Activated T-cell treated with anti-CD3 and anti-CD28 coated beads, Interleukin-2, amount 50 U/mL, for 4 hours (primary cell): ENCODE results near the gene NCAPH2. TPM values are rescaled to one million over a fixed set of nuclear protein-coding genes. Genes with fewer than 3 reads are reported as not detected.
"Not testable (repeated sequence)": the region's sequence is repeated elsewhere in the genome, so short reads cannot be mapped to it uniquely, and the experiment has no call there.

ENCODE experiments used
- ATAC-seq, 2 donors: fragments of 200-7000 bp; cut with Tn5 transposase; one replicate each; pipeline ENCODE4 v1.10.0; 2021
- DNase-seq: peaks from one replicate; pipeline ENCODE4 v3.0.0-alpha.2; 2020
- H3K27me3 Mint-ChIP-seq: one replicate; pipeline ENCODE4 v1.8.0; 2021; ENCODE audit warnings: low read depth, mixed read lengths
- H3K36me3 Mint-ChIP-seq: one replicate; pipeline ENCODE4 v1.8.0; 2022; ENCODE audit warnings: mixed read lengths; ENCODE audit not compliant: insufficient read depth
- H3K4me1 Mint-ChIP-seq: one replicate; pipeline ENCODE4 v1.8.0; 2021; ENCODE audit warnings: low read depth, mixed read lengths
- H3K4me3 Mint-ChIP-seq: one replicate; pipeline ENCODE4 v1.8.0; 2021; ENCODE audit warnings: mild to moderate bottlenecking, moderate library complexity, mixed read lengths
- H3K9me3 Mint-ChIP-seq: one replicate; pipeline ENCODE4 v1.8.0; 2021; ENCODE audit warnings: mixed read lengths
- total RNA-seq, 3 donors: library from RNA; stranded (reverse); gene quantifications; one replicate each; pipeline ENCODE4 v1.2.1, GENCODE V29; 2021

Gene NCAPH2
- total RNA-seq, 3 donors from 2014 or later = 152 to 175 (median 156) TPM

DNA sequence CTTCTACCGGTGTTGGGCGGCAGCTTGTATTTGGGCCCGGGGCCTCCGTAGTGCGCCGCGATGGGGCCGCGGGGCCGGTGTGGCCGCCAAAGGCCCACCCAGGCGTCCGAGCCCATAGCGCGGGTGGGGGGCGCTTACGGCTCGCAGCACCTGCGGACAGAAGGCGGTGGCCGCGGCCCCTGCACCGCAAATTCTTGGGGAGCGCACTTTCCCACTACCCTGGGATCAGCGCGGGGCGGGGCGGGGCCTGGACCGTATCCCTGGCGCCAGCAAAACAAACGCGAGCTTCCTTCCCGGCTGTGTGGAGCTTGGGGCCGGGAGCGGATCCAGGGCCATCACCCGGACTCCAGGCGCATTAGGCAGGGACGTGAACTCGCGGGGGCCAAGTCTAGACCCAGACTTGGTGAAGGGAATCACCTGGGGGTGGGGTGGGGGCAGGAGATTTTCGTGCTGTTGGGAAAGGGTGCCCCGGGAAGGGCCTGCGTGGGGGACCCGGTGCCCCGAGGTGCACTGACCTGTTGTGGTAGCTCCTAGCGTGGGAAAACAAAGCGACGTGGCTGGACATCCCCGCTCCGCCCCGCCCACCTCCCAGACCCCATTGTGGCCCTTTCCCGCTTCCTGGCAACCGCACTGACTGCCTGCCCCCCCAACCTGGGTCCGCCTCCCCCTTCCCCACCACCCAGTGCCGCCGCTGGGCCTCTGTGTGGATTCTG, 24.1 kb downstream of the NCAPH2 start:
- H3K36me3 Mint-ChIP-seq = no peaks in the 10 kb centered on the region
- H3K4me3 Mint-ChIP-seq = peak overlapping the region; percentile 90
- ATAC-seq = no peak
- no peaks in the 10 kb centered on the region for H3K27me3 Mint-ChIP-seq
- no peaks in the 10 kb centered on the region for H3K9me3 Mint-ChIP-seq
- DNase-seq = no peak
- H3K4me1 Mint-ChIP-seq = peaks cover 43% of the 10 kb centered on the region

DNA sequence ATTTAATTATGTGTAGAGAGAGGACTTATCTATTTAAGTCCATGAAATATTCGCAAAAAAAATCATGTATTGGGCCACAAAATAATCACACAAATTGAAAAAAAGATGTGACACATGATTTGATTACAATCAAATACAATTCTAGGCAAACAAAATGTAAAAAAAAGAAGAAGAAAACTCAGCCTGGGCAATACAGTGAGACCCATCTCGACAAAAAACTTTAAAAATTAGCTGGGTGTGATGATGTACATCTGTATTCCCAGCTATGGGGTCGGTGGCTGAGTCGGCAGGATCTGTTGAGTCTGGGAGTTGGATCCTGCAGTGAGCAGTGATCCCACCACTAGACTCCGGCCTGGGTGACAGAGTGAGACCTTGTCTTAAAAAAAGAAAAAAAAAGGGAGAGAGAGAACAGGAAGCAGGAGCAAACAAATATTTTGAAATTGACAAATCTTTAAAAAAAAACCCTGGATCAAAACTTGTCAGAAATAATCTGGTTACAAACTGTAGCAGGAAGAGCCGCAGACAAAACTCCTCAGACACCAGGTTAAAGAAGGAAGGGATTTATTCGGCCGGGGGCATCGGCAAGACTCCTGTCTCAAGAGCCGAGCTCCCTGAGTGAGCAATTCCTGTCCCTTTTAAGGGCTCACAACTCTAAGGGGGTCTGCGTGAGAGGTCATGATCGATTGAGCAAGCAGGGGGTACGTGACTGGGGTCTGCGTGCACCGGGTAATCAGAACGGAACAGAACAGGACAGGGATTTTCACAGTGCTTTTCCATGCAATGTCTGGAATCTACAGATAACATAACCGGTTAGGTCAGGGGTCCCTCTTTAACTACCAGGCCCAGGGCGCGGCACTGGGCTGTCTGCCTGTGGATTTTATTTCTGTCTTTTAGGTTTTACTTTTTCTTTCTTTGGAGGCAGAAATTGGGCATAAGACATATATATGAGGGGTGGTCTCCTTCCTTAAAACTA, 25.1 kb downstream of the NCAPH2 start:
- ATAC-seq = no peak
- Mint-ChIP-seq H3K36me3 (no peaks in the 10 kb centered on the region), H3K27me3 (no peaks in the 10 kb centered on the region), H3K4me3 (peak overlapping the region; percentile 90), H3K9me3 (no peaks in the 10 kb centered on the region), H3K4me1 (peaks cover 40% of the 10 kb centered on the region)
- DNase-seq = no peak

DNA sequence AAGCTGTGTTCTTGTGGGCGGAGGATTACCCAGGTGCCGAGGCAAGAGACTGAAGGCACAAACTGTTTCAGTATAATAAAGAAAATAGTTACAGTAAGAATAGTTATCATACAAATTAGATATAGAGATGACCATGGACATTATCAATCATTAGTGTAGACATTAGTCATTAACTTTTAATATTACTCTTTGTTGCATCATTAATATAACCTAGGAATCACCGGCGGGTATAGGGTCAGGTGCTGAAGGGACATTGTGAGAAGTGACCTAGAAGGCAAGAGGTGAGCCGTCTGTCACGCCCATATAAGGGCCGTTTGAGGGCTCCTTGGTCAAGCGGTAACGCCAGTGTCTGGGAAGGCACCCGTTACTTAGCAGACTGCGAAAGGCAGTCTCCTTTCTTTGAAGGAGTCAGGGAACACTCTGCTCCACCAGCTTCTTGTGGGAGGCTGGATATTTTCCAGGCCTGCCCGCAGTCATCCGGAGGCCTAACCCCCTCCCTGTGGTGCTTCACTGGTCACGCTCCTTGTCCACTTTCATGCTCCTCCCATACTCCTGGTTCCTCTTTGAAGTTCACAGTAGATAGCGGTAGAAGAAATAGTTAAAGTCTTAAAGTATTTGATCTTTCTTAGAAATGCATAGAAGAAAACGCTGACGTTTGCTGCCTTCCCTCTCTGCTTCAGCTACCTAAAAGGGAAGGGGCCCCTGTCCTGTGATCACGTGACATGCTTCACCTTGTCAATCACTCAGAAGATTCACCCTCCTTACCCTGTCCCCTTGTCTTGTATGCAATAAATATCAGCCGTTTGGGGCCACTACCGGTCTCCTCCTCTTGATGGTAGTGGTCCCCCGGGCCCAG, 26.1 kb downstream of the NCAPH2 start:
- not testable (repeated sequence) for H3K9me3 Mint-ChIP-seq, ATAC-seq, DNase-seq, H3K36me3 Mint-ChIP-seq, H3K4me3 Mint-ChIP-seq, H3K27me3 Mint-ChIP-seq
- peaks cover 37% of the 10 kb centered on the region for H3K4me1 Mint-ChIP-seq

DNA sequence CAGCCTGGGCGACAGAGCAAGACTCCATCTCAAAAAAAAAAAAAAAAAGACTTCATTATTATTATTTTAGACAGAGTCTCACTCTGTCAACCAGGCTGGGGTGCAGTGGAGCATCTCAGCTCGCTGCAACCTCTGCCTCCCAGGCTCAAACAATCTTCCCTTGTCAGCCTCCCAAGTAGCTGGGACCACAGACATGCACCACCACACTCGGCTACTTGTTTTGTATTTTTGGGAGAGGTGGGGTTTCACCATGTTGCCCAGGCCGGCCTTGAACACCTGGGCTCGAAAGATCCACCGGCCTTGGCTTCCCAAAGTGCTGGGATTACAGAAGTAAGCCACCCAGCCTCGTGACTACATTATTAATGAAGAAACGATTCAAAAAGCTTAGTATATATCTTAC, 27.1 kb downstream of the NCAPH2 start:
- peaks cover 45% of the 10 kb centered on the region for H3K4me1 Mint-ChIP-seq

DNA sequence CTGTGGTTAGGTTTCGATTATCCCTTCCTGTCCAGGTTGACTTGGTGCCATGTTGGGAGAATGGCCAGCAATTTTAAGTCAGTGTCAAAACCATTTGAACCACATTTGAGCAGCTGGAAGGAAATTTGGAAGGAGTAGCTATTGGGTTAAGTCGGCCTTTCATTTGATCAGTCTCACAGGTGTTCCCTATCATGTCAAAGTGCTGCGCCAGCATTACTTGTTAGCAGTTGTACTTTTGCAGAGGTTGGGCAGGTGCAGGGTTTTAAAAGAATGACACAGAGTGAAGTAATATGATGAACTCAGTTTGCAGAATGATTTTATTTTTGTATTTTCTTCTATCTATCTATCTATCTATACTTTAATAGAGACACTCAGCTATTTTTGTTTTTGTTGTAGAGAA, 28.2 kb downstream of the NCAPH2 start:
- no peaks in the 10 kb centered on the region for H3K9me3 Mint-ChIP-seq
- no peak overlapping the region for H3K4me3 Mint-ChIP-seq
- H3K36me3 Mint-ChIP-seq = no peaks in the 10 kb centered on the region
- no peak for DNase-seq
- ATAC-seq = no peak
- peaks cover 53% of the 10 kb centered on the region for H3K4me1 Mint-ChIP-seq
- H3K27me3 Mint-ChIP-seq = no peaks in the 10 kb centered on the region

More for the DNA sequence above, 27.1 kb downstream of the NCAPH2 start:
- no peak for DNase-seq
- Mint-ChIP-seq H3K36me3 (no peaks in the 10 kb centered on the region), H3K27me3 (no peaks in the 10 kb centered on the region), H3K4me3 (no peak overlapping the region), H3K9me3 (no peaks in the 10 kb centered on the region)
- ATAC-seq = no peak

DNA sequence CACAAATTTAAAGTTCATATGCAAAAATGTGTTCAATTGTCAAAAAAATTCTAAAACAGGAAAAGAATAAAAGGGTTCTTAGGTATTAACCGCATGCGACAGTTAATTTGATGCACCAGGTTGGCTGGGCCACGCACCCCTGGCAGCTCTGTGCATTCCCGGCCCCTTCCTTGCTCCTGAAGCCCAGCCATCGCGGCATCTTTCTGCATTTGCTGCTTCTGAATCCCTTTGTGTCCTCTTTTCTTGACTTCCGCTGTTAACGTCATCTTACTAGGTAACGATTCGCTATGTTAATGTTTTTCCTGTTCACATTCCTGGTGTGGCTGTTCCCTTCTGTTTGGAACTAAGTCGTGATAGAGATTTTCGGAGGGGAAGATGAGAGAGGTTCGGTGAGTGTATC, 29.7 kb downstream of the NCAPH2 start:
- Mint-ChIP-seq H3K4me3 (no peak overlapping the region), H3K36me3 (no peaks in the 10 kb centered on the region), H3K27me3 (no peaks in the 10 kb centered on the region), H3K4me1 (peaks cover 64% of the 10 kb centered on the region), H3K9me3 (no peaks in the 10 kb centered on the region)
- no peak for DNase-seq
- ATAC-seq = no peak

DNA sequence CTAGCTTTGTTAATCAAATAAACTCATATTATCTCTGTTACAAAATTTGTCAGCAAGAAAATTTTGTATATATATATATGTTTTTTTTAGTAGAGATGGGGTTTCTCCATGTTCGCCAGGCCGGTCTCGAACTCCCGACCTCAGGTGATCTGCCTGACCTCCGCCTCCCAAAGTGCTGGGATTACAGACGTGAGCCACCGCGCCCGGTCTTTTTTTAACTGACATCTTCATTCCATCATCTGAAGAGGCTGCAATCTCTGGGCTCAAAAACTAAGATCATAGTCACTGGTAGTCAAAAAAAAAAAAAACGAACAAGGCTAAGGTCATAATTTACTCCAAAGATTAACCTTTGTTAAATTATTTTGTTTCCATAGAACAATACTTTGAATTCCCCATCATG, 32.4 kb downstream of the NCAPH2 start:
- Mint-ChIP-seq H3K4me3 (peak overlapping the region; percentile 5), H3K9me3 (no peaks in the 10 kb centered on the region), H3K4me1 (peaks cover 58% of the 10 kb centered on the region), H3K36me3 (no peaks in the 10 kb centered on the region), H3K27me3 (no peaks in the 10 kb centered on the region)
- DNase-seq (no peak), ATAC-seq (no peak)

DNA sequence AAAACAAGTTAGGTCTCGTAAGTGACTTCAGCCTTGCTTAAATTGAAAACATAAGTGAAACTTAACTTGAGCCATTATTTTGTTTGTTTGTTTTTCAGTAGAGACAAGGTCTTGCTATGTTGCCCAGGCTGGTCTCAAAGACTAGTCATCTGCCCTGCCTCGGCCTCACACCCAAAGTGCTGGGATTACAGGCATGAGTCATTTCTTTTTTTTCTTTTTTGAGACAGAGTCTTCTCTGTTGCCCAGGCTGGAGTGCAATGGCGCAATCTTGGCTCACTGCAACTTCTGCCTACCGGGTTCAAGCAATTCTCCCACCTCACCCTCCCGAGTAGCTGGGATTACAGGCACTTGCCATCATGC, 33.6 kb downstream of the NCAPH2 start:
- DNase-seq, H3K36me3 Mint-ChIP-seq, ATAC-seq, H3K9me3 Mint-ChIP-seq, H3K27me3 Mint-ChIP-seq, H3K4me3 Mint-ChIP-seq: not testable (repeated sequence)
- peaks cover 67% of the 10 kb centered on the region for H3K4me1 Mint-ChIP-seq

DNA sequence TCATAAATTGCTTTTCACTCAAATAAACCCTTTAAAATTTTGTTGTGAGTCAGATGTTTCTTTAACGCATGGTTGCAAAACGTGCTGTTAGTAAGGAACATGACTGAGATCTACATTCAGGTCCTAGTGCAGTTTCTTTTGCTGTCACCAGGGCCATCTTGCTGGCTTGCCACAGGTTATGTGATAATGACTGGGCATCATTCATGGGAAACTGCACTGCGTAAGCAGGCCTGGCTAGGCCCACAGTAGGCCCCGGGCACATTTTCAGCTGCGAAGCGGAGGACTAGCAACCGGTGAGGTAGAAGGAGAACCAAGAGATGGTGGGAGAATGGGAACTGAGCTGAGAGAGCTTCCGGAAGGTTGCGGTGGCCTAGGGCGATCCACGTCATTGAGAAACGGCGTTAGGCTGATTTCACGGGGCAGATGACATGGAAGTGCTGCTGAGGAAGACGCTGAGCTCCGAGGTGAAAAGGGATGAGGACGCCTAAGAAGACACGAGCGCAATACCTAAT, 34.4 kb downstream of the NCAPH2 start:
- Mint-ChIP-seq H3K27me3 (no peaks in the 10 kb centered on the region), H3K4me3 (peak overlapping the region; percentile 27), H3K36me3 (no peaks in the 10 kb centered on the region), H3K4me1 (peaks cover 66% of the 10 kb centered on the region), H3K9me3 (no peaks in the 10 kb centered on the region)
- ATAC-seq (peak; percentile 5 to 20), DNase-seq (no peak)

DNA sequence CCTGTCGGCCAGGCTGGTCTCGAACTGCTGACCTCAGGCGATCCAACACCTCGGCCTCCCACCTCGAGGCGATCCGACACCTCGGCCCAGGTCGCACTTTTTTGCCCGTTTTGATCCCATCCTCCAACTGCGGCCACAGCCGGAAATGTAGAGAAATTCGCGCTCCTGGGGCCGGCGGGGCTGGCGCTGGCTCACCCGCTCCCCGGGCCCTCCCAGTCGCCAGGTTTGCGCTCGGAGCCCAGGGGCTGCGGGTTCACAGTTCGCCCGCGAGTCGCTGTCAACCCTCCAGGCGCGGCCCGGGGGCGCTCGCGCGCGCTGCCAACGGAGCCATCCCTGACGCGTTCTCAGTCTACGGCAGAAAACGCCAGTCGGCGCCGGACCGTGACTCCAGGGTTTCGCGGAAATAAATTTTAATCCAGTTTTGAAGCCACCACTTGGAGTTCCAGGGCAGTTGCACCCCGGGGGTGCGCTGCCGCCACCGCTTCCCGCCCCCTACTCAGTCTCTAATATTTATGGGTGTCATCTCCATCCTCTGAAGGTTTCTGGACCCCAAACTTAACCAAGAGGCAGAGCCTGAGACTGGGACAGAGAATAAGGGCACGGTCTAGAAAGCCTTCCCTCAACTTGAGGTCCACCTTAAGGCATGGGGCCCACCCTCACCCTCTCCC, 36.2 kb downstream of the NCAPH2 start:
- no peaks in the 10 kb centered on the region for H3K27me3 Mint-ChIP-seq
- no peaks in the 10 kb centered on the region for H3K36me3 Mint-ChIP-seq
- peak overlapping the region; percentile 61 for H3K4me3 Mint-ChIP-seq
- peak; percentile 53 to 54 for ATAC-seq
- DNase-seq = peak; percentile 82
- H3K4me1 Mint-ChIP-seq = peaks cover 56% of the 10 kb centered on the region
- no peaks in the 10 kb centered on the region for H3K9me3 Mint-ChIP-seq

DNA sequence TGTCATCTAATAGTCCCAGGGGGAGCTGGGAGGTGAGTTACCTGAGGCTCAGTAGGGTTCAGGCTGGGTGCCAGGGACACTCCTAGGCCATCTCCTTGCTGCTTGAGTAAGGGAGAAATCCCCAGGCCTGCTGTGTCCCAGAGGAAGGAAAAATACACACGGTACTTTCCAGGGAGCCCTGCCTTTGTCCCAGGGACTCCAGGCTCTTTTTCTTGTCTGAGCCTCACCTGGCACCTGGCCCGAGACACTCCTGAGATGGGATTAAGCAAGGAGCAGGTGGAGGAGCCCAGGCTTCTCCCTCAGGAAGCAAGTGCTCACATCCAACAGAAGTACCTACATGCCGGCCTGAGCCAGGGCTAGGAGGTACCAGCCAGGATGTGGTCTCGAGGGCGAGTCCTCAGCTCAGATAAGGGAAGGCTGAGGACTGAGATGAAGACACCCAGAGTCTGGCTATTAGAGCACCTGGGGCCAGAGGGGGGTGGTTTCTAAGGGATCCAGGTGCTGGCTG, 36.8 kb downstream of the NCAPH2 start:
- Mint-ChIP-seq H3K27me3 (no peaks in the 10 kb centered on the region), H3K4me3 (peak overlapping the region; percentile 61), H3K4me1 (peaks cover 55% of the 10 kb centered on the region), H3K36me3 (no peaks in the 10 kb centered on the region), H3K9me3 (no peaks in the 10 kb centered on the region)
- ATAC-seq (no peak), DNase-seq (no peak)

DNA sequence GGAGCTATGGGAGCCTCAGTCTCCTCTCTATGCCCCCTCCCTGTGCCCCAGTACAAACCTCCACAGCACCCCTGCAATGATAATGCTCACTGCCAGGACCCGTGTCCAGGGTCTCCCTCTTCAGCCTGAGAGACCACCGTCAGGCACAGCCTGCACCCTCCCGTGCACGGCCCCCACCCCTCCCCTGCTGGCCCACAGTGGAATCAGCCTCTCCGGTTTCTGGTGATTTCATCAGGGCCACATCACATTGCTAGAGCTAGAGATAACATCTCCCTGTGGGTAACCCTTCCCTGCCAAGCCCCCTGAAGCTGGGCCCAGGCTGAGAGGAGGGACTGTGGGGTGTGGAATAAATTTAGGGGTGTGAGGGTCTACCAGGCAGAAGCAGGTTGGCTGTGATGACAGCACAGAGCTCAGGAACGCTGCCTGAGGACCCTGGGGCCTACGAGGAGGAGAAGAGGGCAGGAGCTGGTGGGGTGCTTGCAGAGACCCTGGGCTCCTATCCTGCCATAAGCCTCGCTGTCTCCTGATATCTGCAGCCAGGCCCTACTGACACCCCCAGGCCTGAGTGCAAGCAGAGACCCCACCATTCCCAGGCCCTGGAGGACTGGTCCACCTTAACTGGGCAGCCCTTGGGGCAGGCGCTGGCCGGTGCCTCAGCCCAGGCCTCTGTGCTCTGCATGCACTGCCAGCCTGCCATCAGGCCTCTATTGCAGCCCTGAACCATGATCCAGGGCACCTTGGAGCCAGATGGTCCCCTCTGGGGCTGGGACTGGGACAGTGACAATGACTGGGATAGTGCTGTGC, 37.7 kb downstream of the NCAPH2 start, which contains the start of gene KLHDC7B:
Gene KLHDC7B, plus strand, starts transcription at position 378 of the 804 bp plus-strand sequence. Its CDS starts 345 bp downstream, at position 723.
- Mint-ChIP-seq H3K36me3 (no peaks in the 10 kb centered on the region), H3K4me3 (peak within 1 kb of the TSS; percentile 61), H3K4me1 (peaks cover 58% of the 10 kb centered on the region), H3K9me3 (no peaks in the 10 kb centered on the region), H3K27me3 (no peaks in the 10 kb centered on the region)
- ATAC-seq (peak; percentile 15 to 25), DNase-seq (no peak)
